Measurements from ENCODE around the gene CYLC1. TPM values are rescaled to one million over a fixed set of nuclear protein-coding genes. Genes with fewer than 3 reads are reported as not detected.

Gene CYLC1
- total RNA-seq: not detected in 2 replicates

GRCh38 chrX:83860846-83861245 is at the start of gene CYLC1:
Gene CYLC1 (plus strand): TSS chrX:83861146. CDS start chrX:83861183, 37 bp downstream.

